Amygdala (tissue), 56 donors: Measurements from ENCODE around the gene ENGASE.

Experiments
- DNase-seq, 56 donors: peaks; one replicate each; lab custom pipeline; 2025; lab: John Stamatoyannopoulos, UW

Gene ENGASE

GRCh38 chr17:79077587-79077986, 3.0 kb downstream of the ENGASE start:
- DNase-seq = no peak

- DNase-seq = no peak
Observed at GRCh38 chr17:79078476-79079190, 4.0 kb downstream of the ENGASE start.

GRCh38 chr17:79079421-79080200, 5.0 kb downstream of the ENGASE start:
- no peak for DNase-seq

- peak in 2 of 56 donors; percentile 9 to 30 for DNase-seq
Observed at GRCh38 chr17:79080349-79080748, 5.7 kb downstream of the ENGASE start.

- no peak for DNase-seq
Observed at GRCh38 chr17:79080761-79081290, 6.2 kb downstream of the ENGASE start.

- no peak for DNase-seq
Observed at GRCh38 chr17:79081571-79082276, 7.1 kb downstream of the ENGASE start.

GRCh38 chr17:79082311-79083190, 7.9 kb downstream of the ENGASE start:
- peak in 9 of 56 donors; percentile 5 to 49 (median 22) for DNase-seq

GRCh38 chr17:79083191-79083971, 8.8 kb downstream of the ENGASE start:
- no peak for DNase-seq

GRCh38 chr17:79084291-79085153, 9.9 kb downstream of the ENGASE start:
- DNase-seq = no peak

- DNase-seq = no peak
Observed at GRCh38 chr17:79085154-79085920, 10.7 kb downstream of the ENGASE start.

- DNase-seq = no peak
Observed at GRCh38 chr17:79085921-79086551, 11.4 kb downstream of the ENGASE start.

- no peak for DNase-seq
Observed at GRCh38 chr17:79086609-79087427, 12.2 kb downstream of the ENGASE start.

- DNase-seq = peak in 48 of 56 donors; percentile 7 to 79 (median 38)
Observed at GRCh38 chr17:79087428-79088143, 13.0 kb downstream of the ENGASE start.

- DNase-seq = no peak
Observed at GRCh38 chr17:79088247-79088996, 13.8 kb downstream of the ENGASE start.

- no peak for DNase-seq
Observed at GRCh38 chr17:79088997-79089328, 14.3 kb downstream of the ENGASE start.
